Stimulated activated naive CD8-positive, alpha-beta T cell treated with anti-CD3 and anti-CD28 coated beads, Interleukin-15, Interleukin-2, amounts not matched to agents 100 ng/mL and 50 ng/mL, for 24 hours (primary cell): Measurements from ENCODE around the gene RFTN1.

Source experiments
- H3K27ac Mint-ChIP-seq: one replicate; pipeline ENCODE4 v1.8.0; 2021; ENCODE audit warnings: mild to moderate bottlenecking, mixed read lengths
- H3K27me3 Mint-ChIP-seq: one replicate; pipeline ENCODE4 v1.8.0; 2021; ENCODE audit warnings: mixed read lengths
- H3K36me3 Mint-ChIP-seq: one replicate; pipeline ENCODE4 v1.8.0; 2021; ENCODE audit warnings: low read depth, mixed read lengths
- H3K4me1 Mint-ChIP-seq: one replicate; pipeline ENCODE4 v1.8.0; 2021; ENCODE audit warnings: low read depth, mixed read lengths
- H3K4me3 Mint-ChIP-seq: one replicate; pipeline ENCODE4 v1.8.0; 2021; ENCODE audit warnings: mild to moderate bottlenecking, mixed read lengths
- H3K9me3 Mint-ChIP-seq: one replicate; pipeline ENCODE4 v1.8.0; 2021; ENCODE audit warnings: mixed read lengths

Gene RFTN1

DNA sequence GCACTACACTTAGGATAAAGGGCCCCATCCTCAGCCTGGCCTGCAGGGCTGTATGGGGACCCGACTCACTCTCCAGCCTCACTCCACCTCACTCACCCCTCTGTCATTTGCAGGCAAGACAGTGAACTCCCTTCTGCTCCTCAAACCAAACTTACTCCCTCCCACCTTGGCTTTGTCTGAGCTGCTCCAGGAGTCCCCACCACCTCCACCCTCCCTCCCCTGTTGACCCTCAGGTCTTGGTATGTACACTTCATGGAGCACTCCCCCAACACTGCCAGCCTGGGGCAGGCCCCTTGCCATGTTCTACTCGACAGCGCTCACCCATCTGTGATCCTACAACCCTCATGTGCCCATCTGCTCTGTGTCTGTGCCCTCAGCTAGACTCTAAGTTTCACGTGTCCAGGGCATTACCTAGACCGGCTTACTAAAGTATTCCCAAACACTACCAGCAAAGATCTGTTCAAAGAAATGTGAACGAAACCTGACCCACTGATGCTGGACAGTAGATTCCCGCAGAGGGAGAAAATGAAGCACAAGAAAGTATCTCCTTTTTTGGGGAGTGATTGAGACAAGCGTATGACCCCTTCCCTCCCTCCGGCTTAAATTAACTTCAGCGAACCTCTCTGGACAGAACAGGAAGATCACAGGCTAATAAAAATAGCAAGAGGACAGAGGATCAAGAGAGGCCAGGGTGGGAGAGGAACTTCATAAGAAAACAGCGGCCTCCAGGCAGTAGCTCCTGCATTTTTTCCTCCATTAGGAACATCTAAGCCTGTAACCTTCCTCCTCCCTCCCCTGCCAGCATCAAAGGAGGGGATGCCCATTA, 113.2 kb downstream of the RFTN1 start:
- peaks cover 70% of the 10 kb centered on the region for H3K36me3 Mint-ChIP-seq
- no peaks in the 10 kb centered on the region for H3K27me3 Mint-ChIP-seq
- H3K27ac Mint-ChIP-seq, result peak overlapping the region; percentile 70
- H3K4me1 Mint-ChIP-seq, result peaks cover 30% of the 10 kb centered on the region
- H3K4me3 Mint-ChIP-seq, result no peak overlapping the region
- no peaks in the 10 kb centered on the region for H3K9me3 Mint-ChIP-seq

- Mint-ChIP-seq H3K27ac (peak overlapping the region; percentile 70), H3K4me3 (no peak overlapping the region), H3K36me3 (peaks cover 66% of the 10 kb centered on the region)
These were observed 114.0 kb downstream of the RFTN1 start for GRCh38 chr3:16399473-16399872.

DNA sequence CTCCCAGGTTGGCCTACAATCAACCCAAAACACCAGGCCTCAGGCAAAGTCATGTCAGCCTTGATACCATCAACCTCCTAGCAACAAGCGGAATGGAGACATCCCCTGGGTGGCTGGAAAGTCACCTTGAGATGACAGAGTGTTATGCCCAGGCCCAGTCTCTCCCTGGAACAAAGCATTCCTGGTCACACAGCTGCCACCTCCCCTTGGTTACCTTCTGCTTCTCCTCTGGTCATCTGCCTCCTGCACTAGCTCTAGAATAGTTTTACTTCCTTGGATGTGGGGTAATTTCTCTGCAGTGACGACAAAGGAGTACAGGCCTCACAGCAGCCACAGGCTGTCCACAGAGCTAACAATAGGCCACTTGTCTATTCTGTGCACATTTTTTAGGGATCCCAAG, 114.9 kb downstream of the RFTN1 start:
- H3K36me3 Mint-ChIP-seq, result peaks cover 68% of the 10 kb centered on the region
- H3K4me1 Mint-ChIP-seq, result peaks cover 36% of the 10 kb centered on the region

More at GRCh38 chr3:16399473-16399872, 114.0 kb downstream of the RFTN1 start:
- no peaks in the 10 kb centered on the region for H3K27me3 Mint-ChIP-seq
- peaks cover 33% of the 10 kb centered on the region for H3K4me1 Mint-ChIP-seq
- H3K9me3 Mint-ChIP-seq, result no peaks in the 10 kb centered on the region

GRCh38 chr3:16396202-16396601, 117.3 kb downstream of the RFTN1 start:
- Mint-ChIP-seq H3K27ac (peak overlapping the region; percentile 3), H3K27me3 (no peaks in the 10 kb centered on the region), H3K4me3 (no peak overlapping the region), H3K9me3 (no peaks in the 10 kb centered on the region), H3K36me3 (peaks cover 70% of the 10 kb centered on the region), H3K4me1 (peaks cover 34% of the 10 kb centered on the region)

More for the DNA sequence above, 114.9 kb downstream of the RFTN1 start:
- Mint-ChIP-seq H3K4me3 (no peak overlapping the region), H3K27me3 (no peaks in the 10 kb centered on the region), H3K9me3 (no peaks in the 10 kb centered on the region), H3K27ac (no peak overlapping the region)

GRCh38 chr3:16395212-16395611, 118.3 kb downstream of the RFTN1 start:
- peaks cover 34% of the 10 kb centered on the region for H3K4me1 Mint-ChIP-seq
- peaks cover 69% of the 10 kb centered on the region for H3K36me3 Mint-ChIP-seq

DNA sequence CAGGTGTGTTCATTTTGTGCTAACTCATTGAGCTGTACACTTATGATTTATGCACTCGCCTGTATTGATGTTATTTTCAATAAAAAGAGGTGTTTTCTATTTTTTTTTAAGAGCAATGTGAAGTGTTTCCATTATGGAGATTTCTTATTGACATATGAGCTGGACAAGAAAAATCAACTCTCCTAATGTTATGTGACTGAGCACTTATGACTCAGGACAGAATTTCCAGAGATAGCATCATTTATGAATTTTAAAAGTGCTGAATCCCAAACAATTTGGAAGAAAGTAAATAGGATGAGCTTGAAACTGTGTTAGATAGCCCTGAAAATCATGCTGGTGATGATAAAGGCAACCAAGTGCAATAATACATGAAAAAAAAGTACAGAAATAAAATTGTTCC, 118.9 kb downstream of the RFTN1 start:
- H3K4me1 Mint-ChIP-seq, result peaks cover 32% of the 10 kb centered on the region
- H3K4me3 Mint-ChIP-seq, result no peak overlapping the region
- H3K36me3 Mint-ChIP-seq, result peaks cover 69% of the 10 kb centered on the region
- no peak overlapping the region for H3K27ac Mint-ChIP-seq
- H3K27me3 Mint-ChIP-seq, result no peaks in the 10 kb centered on the region
- H3K9me3 Mint-ChIP-seq, result no peaks in the 10 kb centered on the region

More at GRCh38 chr3:16395212-16395611, 118.3 kb downstream of the RFTN1 start:
- H3K27ac Mint-ChIP-seq, result no peak overlapping the region
- no peaks in the 10 kb centered on the region for H3K9me3 Mint-ChIP-seq
- H3K27me3 Mint-ChIP-seq, result no peaks in the 10 kb centered on the region
- H3K4me3 Mint-ChIP-seq, result no peak overlapping the region

GRCh38 chr3:16392717-16393116, 120.8 kb downstream of the RFTN1 start:
- Mint-ChIP-seq H3K9me3 (no peaks in the 10 kb centered on the region), H3K36me3 (peaks cover 72% of the 10 kb centered on the region), H3K4me1 (peaks cover 39% of the 10 kb centered on the region), H3K27ac (no peak overlapping the region), H3K27me3 (no peaks in the 10 kb centered on the region), H3K4me3 (no peak overlapping the region)

GRCh38 chr3:16392065-16392464, 121.4 kb downstream of the RFTN1 start:
- H3K9me3 Mint-ChIP-seq, result no peaks in the 10 kb centered on the region

GRCh38 chr3:16390581-16390980, 122.9 kb downstream of the RFTN1 start:
- Mint-ChIP-seq H3K36me3 (peaks cover 64% of the 10 kb centered on the region), H3K4me3 (no peak overlapping the region), H3K4me1 (peaks cover 48% of the 10 kb centered on the region), H3K27me3 (no peaks in the 10 kb centered on the region), H3K27ac (no peak overlapping the region), H3K9me3 (no peaks in the 10 kb centered on the region)

More at GRCh38 chr3:16392065-16392464, 121.4 kb downstream of the RFTN1 start:
- Mint-ChIP-seq H3K27ac (peak overlapping the region; percentile 36), H3K27me3 (no peaks in the 10 kb centered on the region), H3K36me3 (peaks cover 66% of the 10 kb centered on the region), H3K4me3 (no peak overlapping the region), H3K4me1 (peaks cover 45% of the 10 kb centered on the region)

GRCh38 chr3:16388850-16389441, 124.6 kb downstream of the RFTN1 start:
- Mint-ChIP-seq H3K36me3 (peaks cover 67% of the 10 kb centered on the region), H3K27ac (no peak overlapping the region), H3K9me3 (no peaks in the 10 kb centered on the region), H3K4me1 (peaks cover 53% of the 10 kb centered on the region), H3K4me3 (no peak overlapping the region), H3K27me3 (no peaks in the 10 kb centered on the region)

DNA sequence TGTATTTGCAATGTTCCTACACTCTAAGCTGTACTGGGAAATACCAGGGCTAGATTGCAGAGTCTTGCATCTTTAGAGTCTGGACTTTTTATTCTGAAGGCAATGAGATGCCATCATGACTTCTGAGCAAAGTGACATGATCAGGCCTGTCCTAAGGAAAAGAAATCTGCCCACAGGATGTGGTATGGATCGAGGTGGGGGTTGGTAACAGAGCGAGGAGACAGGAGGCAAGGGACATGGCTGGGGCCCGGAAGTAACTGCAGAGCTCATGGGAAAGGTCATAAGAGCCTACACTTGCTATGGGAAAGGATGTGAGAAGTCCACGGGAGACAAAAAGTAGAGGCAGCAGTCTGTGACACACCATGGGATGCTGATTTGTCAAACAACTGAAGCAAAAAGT, 126.9 kb downstream of the RFTN1 start:
- peaks cover 75% of the 10 kb centered on the region for H3K36me3 Mint-ChIP-seq
- peaks cover 64% of the 10 kb centered on the region for H3K4me1 Mint-ChIP-seq
- no peaks in the 10 kb centered on the region for H3K27me3 Mint-ChIP-seq
- H3K4me3 Mint-ChIP-seq, result no peak overlapping the region
- peaks cover 3% of the 10 kb centered on the region for H3K9me3 Mint-ChIP-seq
- H3K27ac Mint-ChIP-seq, result peak overlapping the region; percentile 15

- Mint-ChIP-seq H3K4me3 (no peak overlapping the region), H3K9me3 (peaks cover 3% of the 10 kb centered on the region), H3K36me3 (peaks cover 78% of the 10 kb centered on the region), H3K27ac (no peak overlapping the region), H3K4me1 (peaks cover 71% of the 10 kb centered on the region), H3K27me3 (no peaks in the 10 kb centered on the region)
These were observed 128.3 kb downstream of the RFTN1 start for GRCh38 chr3:16385151-16385550.

GRCh38 chr3:16383864-16384263, 129.6 kb downstream of the RFTN1 start:
- no peaks in the 10 kb centered on the region for H3K27me3 Mint-ChIP-seq
- H3K4me1 Mint-ChIP-seq, result peaks cover 73% of the 10 kb centered on the region
- H3K4me3 Mint-ChIP-seq, result no peak overlapping the region
- peaks cover 78% of the 10 kb centered on the region for H3K36me3 Mint-ChIP-seq
- peaks cover 3% of the 10 kb centered on the region for H3K9me3 Mint-ChIP-seq
- no peak overlapping the region for H3K27ac Mint-ChIP-seq

GRCh38 chr3:16382845-16383244, 130.7 kb downstream of the RFTN1 start:
- Mint-ChIP-seq H3K4me1 (peaks cover 80% of the 10 kb centered on the region), H3K27ac (peak overlapping the region; percentile 63), H3K27me3 (no peaks in the 10 kb centered on the region), H3K4me3 (no peak overlapping the region), H3K36me3 (peaks cover 79% of the 10 kb centered on the region), H3K9me3 (peaks cover 3% of the 10 kb centered on the region)

- Mint-ChIP-seq H3K4me1 (peaks cover 81% of the 10 kb centered on the region), H3K9me3 (peaks cover 3% of the 10 kb centered on the region), H3K27me3 (no peaks in the 10 kb centered on the region), H3K36me3 (peaks cover 89% of the 10 kb centered on the region), H3K4me3 (no peak overlapping the region), H3K27ac (no peak overlapping the region)
These were observed 132.1 kb downstream of the RFTN1 start for GRCh38 chr3:16381426-16381825.
